Muscle of arm (tissue), 14 donors: Measurements from ENCODE around the gene MBP. TPM values are rescaled to one million over a fixed set of nuclear protein-coding genes. Genes with fewer than 3 reads are reported as not detected.

Experiments used
- DNase-seq: peaks from one replicate; pipeline ENCODE4 v3.0.0-alpha.2; 2013
- long read RNA-seq, 11 donors: transcript quantifications; one replicate each; lab custom pipeline, GENCODE V29; 2026
- polyA plus RNA-seq, 12 donors: library from polyadenylated mRNA; unstranded; fragments of 120-200 nt; gene quantifications; one replicate each; pipeline ENCODE4 v1.2.1, GENCODE V29; 2013; ENCODE audit not compliant: insufficient read length in 12 of 12

MBP gene
- 10 to 100 TPM in 10 of 12 donors, 1 to 10 TPM in 1, not detected in 1; 9.7 to 30.7 (median 17.5) TPM for polyA plus RNA-seq
- long read RNA-seq, donor 1, full-length matches to known transcripts = 11 of 11 reads
- long read RNA-seq, donor 1, partial matches to known transcripts = 0 of 11 reads
- long read RNA-seq, donor 1, other reads (novel, unspliced or antisense) = 0 of 11 reads
- long read RNA-seq, donor 2, full-length matches to known transcripts = 8 of 8 reads
- long read RNA-seq, donor 2, partial matches to known transcripts = 0 of 8 reads
- long read RNA-seq, donor 2, other reads (novel, unspliced or antisense) = 0 of 8 reads
- long read RNA-seq, donor 3, full-length matches to known transcripts = 2 of 2 reads
- long read RNA-seq, donor 3, partial matches to known transcripts = 0 of 2 reads
- long read RNA-seq, donor 3, other reads (novel, unspliced or antisense) = 0 of 2 reads
- long read RNA-seq, donor 4 = 0 reads
- long read RNA-seq, donor 5, full-length matches to known transcripts = 4 of 4 reads
- long read RNA-seq, donor 5, partial matches to known transcripts = 0 of 4 reads
- long read RNA-seq, donor 5, other reads (novel, unspliced or antisense) = 0 of 4 reads
- long read RNA-seq, donor 6, full-length matches to known transcripts = 1 of 1 reads
- long read RNA-seq, donor 6, partial matches to known transcripts = 0 of 1 reads
- long read RNA-seq, donor 6, other reads (novel, unspliced or antisense) = 0 of 1 reads
- long read RNA-seq, donor 7, full-length matches to known transcripts = 3 of 3 reads
- long read RNA-seq, donor 7, partial matches to known transcripts = 0 of 3 reads
- long read RNA-seq, donor 7, other reads (novel, unspliced or antisense) = 0 of 3 reads
- long read RNA-seq, donor 8, full-length matches to known transcripts = 2 of 2 reads
- long read RNA-seq, donor 8, partial matches to known transcripts = 0 of 2 reads
- long read RNA-seq, donor 8, other reads (novel, unspliced or antisense) = 0 of 2 reads
- long read RNA-seq, donor 9, full-length matches to known transcripts = 2 of 2 reads
- long read RNA-seq, donor 9, partial matches to known transcripts = 0 of 2 reads
- long read RNA-seq, donor 9, other reads (novel, unspliced or antisense) = 0 of 2 reads
- long read RNA-seq, donor 10, partial matches to known transcripts = 0 of 2 reads
- long read RNA-seq, donor 10, other reads (novel, unspliced or antisense) = 0 of 2 reads
- long read RNA-seq, donor 11, full-length matches to known transcripts = 2 of 2 reads
- long read RNA-seq, donor 11, partial matches to known transcripts = 0 of 2 reads
- long read RNA-seq, donor 11, other reads (novel, unspliced or antisense) = 0 of 2 reads

DNA sequence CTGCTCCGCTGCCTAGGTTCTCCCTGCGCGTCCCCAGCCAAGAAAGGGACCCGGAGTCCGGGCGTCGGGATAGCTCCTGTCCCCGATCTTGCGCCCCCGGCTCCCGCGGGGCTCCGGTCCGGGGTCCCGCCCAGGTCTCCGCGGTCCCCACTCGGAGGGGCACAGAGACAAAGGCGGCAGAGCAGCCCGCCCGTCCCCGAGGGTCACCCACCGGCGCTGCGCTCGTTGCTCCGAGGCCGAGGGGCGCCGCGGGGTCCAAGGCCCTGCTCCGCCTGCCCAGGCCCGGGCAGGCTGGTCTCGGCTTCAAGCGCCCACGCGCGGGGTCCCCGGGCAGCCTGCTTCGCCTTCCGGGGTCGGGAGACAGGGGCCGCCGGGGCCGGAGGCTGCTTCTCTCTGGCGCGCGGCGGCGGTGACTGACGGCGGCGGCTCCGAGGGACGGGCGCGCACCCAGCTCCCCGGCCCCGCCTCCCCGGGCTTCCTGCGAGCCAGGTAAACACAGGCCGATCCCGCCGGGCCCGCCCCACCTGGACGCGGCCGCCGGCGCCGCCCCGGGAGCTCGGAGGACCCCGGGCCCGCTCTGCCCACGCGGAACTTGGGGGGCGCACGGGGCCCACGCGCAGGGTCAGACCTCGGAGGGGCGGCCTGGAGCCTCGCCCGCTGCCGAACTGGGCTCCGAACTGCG, at the start of gene MBP:
Gene MBP (minus strand): TSS at position 415 of the 682 bp plus-strand sequence. CDS start 27,522 bp downstream, outside the sequence.
- DNase-seq = no peak

GRCh38 chr18:77181950-77182707, 49.5 kb upstream of the MBP start:
- DNase-seq = no peak

- no peak for DNase-seq
Observed at GRCh38 chr18:77178559-77178958, 46.0 kb upstream of the MBP start.

DNA sequence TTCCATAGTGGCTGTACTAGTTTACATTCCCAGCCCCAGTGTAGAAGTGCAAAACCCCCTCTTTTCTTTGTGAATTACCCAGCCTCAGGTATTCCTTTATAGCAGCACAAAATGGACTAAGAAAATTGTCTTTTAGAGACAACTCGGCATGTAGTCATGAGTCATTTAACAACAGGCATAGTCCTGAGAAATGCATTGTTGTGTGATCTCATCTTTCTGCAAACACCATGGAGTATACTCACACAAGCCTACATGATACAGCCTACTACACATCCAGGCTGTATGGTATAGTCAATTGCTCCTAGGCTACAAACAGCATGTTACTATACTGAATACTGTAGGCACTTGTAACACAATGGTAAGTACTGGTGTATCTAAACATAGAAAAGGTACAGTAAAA, 44.4 kb upstream of the MBP start:
- no peak for DNase-seq

DNA sequence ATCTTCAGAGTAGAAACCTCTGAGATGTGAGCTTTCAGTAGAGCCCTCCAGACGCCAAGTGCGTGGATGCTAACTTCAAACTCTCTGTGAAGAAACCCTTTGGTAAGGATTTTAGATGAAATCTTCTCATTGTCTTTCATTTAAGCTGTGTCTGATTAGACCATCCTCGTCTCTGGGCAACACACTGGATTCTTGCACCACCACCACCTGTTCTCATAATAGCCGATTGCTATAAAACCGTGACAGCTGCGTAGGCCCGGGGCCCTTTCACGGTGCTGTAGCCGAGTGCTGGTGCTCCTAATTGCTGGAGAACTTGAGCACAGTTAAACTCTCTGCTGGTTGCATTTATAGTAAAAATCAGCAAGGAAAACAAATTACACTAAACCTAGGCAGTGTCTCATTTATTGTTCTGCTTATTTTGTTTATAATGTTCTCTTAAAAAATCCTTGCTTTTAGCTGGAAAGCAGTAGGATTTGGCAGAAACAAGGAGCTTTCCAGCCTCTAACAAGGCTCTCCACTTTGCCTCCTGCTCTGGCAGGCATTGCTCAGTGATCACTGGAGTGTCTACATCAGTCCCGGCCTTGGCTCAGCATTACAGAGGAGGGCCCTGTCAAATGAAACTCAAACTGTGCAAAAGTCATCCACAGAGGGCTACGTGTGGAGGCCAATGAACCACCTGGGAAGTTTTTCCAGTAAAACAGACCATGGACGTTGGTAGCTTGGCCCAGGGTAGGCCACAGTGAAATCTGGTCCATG, 40.9 kb upstream of the MBP start:
- no peak for DNase-seq

GRCh38 chr18:77170890-77171410, 38.4 kb upstream of the MBP start:
- DNase-seq = no peak

- DNase-seq = no peak
Observed at GRCh38 chr18:77168811-77169311, 36.3 kb upstream of the MBP start.

GRCh38 chr18:77167251-77167650, 34.7 kb upstream of the MBP start:
- DNase-seq = no peak

DNA sequence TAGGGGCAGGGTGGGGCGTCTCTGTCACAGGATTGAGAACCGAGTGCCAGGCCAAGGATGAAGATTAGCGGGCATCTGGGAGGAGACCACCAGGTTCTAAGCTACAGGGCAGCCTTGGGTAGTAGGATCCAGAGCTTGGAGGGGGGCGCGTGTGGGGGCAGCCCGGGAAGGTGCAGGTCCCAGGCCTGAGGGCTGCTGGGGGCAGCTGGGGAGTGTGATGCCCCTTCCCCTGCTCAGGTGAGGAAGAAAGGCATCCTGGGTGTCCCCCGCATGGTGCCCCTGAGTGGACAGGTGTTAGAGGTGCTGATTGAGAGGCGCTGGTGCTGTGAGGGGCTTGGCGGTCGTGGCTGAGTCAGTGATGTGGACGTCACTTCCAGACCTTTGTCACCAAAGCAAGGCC, 33.9 kb upstream of the MBP start:
- no peak for DNase-seq

DNA sequence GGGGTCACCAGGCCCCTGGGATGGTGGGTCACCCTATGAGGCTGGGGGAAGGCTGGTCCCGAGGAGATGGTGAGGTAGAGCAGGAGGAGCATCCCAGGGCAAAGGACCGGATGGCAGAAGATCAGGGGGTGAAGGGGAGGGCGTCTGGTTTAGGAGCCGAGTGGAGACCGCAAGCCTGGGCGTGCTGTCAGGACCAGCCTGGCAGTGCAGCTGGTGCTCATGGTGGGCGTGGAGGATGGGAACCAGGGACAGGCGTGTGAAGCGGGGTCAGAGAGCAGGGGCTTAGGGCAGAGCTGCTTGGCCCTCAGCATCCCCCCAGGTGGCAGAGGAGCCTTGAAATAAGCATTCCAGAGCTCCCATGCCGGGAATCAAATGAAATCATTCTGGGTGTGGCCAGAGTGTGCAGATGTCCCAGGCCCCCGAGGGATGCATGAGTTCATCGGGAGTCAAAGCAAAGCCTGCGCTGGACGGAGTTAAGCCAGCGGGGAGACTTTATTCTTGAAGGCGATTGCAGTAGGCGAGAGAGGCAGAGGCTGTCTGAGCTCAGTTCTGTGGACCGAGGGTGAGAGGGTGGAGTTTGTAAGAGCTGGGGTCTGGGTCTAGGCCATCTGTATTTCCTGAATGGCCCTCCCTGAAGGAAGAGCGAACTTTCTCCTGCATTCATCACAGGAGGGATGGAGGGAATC, 33.1 kb upstream of the MBP start:
- peak; percentile 82 for DNase-seq

DNA sequence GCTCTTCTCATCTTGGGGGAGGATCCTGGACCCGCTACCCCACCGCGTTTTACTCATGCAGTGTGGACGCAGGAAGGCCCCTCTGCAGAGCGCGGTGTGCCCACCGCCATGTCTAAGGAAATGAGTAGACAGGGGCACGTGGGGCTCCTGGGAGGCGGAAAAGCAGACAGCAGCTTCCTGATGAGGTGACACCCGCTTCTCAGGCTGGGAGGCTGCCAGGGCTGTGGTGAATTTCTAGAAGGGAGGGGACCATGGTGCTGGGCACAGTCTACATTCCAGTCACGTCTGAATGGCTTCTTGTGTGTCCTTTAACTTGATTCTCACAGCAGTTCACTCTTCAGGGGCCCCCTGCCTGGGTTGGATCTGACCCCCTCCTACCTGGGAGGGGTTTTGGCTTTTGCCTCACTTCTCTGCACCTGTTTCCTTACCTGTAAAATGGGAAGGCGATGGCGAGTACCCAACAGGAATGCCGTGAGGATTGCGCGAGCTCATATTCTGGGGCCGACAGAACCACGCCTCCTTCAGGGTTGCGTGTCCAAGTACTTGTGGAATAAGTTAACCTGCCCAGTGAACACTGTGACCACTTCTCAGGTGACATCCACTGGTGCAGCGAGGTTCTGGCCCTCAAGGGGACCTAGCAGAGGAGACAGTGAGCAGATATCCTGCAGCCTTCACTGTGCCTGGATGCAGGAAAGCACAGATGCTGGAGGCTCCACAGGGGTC, 32.3 kb upstream of the MBP start:
- DNase-seq = no peak

DNA sequence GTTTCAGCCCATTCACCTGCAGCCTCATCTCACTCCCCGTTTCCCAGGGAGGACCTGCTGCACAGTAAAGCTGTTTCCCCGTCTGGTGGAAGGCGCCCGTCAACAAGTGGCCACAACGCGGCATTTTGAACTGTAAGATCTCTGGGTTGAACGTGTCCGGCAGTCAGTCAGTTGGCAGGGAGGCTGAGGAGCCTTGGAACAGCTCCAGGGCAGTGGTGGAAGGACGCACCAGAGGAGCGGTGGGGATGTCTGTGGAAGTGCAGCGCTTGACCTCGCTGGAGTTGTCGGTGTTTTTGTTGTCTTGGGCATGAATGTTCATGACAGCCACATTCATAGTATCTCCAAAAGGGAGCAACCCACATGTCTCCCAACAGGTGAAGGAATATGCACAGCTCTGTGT, 31.4 kb upstream of the MBP start:
- DNase-seq = no peak

DNA sequence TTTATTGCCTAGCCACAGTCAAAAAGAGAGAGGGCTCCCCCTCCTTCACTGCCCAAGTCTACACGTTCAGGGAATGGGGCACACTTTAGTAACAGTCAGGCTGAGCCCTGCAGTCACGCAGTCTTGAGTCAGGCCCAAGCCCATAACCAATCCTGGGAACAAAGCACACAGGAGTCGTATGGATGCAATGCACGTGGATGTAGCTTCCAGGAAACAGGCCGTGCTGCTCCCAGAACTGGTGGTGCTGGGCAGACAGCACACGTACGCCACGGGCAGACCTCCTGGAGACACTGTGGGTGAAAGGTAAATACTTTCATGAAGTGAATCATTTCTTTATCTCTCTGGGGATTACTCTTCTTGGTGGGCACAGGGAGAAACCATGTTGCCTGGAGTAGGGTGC, 30.0 kb upstream of the MBP start:
- DNase-seq = no peak

- no peak for DNase-seq
Observed at GRCh38 chr18:77161961-77162360, 29.4 kb upstream of the MBP start.

GRCh38 chr18:77161383-77161782, 28.8 kb upstream of the MBP start:
- no peak for DNase-seq

GRCh38 chr18:77160515-77160914, 27.9 kb upstream of the MBP start:
- DNase-seq = no peak

- no peak for DNase-seq
Observed at GRCh38 chr18:77157312-77157711, 24.7 kb upstream of the MBP start.

DNA sequence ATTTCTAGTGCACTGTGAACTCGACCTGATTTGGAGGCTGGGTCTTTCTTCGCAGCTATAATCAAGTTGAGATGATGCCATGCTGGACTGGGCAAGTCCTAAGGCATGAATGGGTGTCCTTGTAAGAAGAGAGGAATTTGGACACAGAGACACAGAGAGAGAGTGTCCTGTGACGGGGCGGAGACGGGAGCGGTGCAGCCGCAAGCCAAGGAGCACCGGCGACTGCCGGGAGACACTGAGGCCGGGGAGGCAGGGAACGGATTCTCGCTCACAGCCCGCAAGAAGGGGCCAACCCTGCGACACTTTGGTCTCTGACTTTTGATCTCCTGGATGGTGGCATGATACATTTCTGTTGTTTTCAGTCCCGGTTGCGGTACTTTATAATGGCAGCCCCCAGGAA, 22.4 kb upstream of the MBP start:
- DNase-seq = no peak
